ENCODE results near the gene FADS3. TPM values are rescaled to one million over a fixed set of nuclear protein-coding genes. Genes with fewer than 3 reads are reported as not detected.

Gene FADS3
- total RNA-seq, 1 experiment from 2014 or later = 67.9 TPM

DNA sequence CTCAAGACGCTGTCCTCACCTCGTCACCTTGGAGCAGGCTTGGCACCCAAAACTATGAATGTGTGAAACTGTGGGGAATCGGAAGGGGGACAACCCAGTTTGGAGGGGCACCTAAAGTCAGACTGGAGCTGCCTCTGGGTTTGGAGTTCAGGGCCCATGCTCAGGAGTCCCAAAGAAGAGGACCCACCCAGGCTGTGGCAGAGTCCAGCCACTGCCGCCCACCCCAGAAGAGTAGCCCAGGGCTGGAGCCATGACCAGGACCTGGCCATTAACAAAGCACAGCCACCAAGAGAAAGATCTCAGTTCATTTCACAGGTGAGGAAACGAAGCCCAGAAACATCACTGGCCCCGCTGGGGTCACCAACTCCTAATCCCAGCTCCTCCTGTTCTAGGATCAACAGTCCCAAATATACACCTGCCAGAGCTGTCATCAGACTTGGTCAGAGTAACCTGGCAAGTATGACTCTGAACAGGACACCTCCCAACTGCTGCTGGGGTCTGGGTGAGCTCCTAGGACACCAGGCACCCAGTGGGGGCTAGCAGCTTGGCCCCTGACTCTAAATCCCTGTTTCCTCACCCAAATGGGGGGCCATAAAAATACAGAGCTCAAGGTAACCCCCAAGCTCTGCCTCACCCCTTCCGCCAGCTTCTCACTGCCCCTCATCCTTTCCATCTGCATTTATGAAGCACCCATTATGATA is 23.3 kb upstream of the FADS3 start:
- H3K4me1 ChIP-seq (ENCODE audit: insufficient read depth, low read length) = no peaks in the 10 kb centered on the region
- no peak overlapping the region for H3K27ac ChIP-seq (ENCODE audit: low read length)
- no peak for TF ChIP-seq EZH2phosphoT487 (IDR thresholded peaks at IDR 0.05; ENCODE audit: borderline replicate concordance, low read length)
- TF ChIP-seq, protein P1, sequence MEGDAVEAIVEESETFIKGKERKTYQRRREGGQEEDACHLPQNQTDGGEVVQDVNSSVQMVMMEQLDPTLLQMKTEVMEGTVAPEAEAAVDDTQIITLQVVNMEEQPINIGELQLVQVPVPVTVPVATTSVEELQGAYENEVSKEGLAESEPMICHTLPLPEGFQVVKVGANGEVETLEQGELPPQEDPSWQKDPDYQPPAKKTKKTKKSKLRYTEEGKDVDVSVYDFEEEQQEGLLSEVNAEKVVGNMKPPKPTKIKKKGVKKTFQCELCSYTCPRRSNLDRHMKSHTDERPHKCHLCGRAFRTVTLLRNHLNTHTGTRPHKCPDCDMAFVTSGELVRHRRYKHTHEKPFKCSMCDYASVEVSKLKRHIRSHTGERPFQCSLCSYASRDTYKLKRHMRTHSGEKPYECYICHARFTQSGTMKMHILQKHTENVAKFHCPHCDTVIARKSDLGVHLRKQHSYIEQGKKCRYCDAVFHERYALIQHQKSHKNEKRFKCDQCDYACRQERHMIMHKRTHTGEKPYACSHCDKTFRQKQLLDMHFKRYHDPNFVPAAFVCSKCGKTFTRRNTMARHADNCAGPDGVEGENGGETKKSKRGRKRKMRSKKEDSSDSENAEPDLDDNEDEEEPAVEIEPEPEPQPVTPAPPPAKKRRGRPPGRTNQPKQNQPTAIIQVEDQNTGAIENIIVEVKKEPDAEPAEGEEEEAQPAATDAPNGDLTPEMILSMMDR (conservative IDR thresholded peaks at IDR 0.05; ENCODE audit: low read depth, low read length) = no peak
- TF ChIP-seq EZH2 (IDR thresholded peaks at IDR 0.05; ENCODE audit: low read length, unreplicated experiment) = no peak
- no TSS peak for BruUV-seq (replicated peaks)
- DNase-seq = no peak
- no peak overlapping the region for H2AFZ ChIP-seq (ENCODE audit: low read length)
- intact Hi-C loops (cut with micrococcal nuclease) = no loop called here
- no peak for ATAC-seq
- H3K9me3 ChIP-seq (ENCODE audit: low read length) = no peaks in the 10 kb centered on the region
- H3K27me3 ChIP-seq (ENCODE audit: low read length) = peaks cover 9% of the 10 kb centered on the region; the same call in 1 of the 2 replicates
- H3K79me2 ChIP-seq (ENCODE audit: low read length) = no peaks in the 10 kb centered on the region
- H3K4me3 ChIP-seq (ENCODE audit: low read length) = no peak overlapping the region
- H3K9me2 ChIP-seq (replicated peaks; ENCODE audit: low read length) = no peaks in the 10 kb centered on the region
- H3K9ac ChIP-seq (ENCODE audit: low read length) = no peak overlapping the region
- H3K4me2 ChIP-seq (ENCODE audit: low read length) = no peak overlapping the region
- ChIA-PET POLR2A (ENCODE audit: unreplicated experiment) (interaction anchor here (0.6 kb wide), 1 partner anchor 148 kb away, joined by 5 read pairs; no protein-coding TSS in a partner anchor), CTCF (no interaction called here)
- H3F3A ChIP-seq (ENCODE audit: low read length, unreplicated experiment) = no peaks in the 10 kb centered on the region
- no peaks in the 10 kb centered on the region for H3K36me3 ChIP-seq (ENCODE audit: low read depth, low read length)
- no peaks in the 10 kb centered on the region for H4K20me1 ChIP-seq (ENCODE audit: low read length)

DNA sequence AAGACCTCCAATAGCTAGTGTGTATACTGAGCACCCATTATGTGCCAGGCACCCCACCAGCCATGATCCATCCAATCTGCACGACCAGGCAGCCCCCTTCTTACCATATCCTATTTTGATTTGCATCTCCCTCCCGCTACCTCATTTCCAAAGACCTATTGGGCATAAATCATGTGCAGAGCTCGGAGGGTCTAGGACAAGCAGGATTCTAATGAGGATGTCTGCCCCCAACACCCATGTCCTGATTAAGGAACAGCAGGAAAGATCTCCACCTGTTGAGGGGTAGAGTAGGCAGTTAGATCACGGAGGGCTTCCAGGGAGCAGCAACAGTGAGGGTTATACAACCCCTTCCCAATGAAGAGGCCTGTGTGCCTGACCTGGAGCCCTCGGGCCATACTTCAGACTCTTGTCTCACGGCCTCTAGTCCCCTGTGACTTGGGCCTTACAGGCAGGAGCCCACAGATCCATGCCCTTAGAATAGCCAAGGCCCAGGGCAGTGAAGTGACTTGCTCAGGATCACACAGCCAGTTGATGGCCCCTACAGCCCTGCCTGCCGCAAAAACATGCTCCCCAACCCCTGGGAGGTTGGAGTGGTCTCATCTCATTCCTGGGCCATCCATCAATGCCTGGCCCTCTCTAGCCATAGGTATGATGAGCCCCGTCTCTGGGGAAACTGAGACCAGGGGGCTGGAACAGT is 22.5 kb upstream of the FADS3 start:
- Histone ChIP-seq H3K4me3 (ENCODE audit: low read length) (no peak overlapping the region), H3K4me1 (ENCODE audit: insufficient read depth, low read length) (no peaks in the 10 kb centered on the region), H3K4me2 (ENCODE audit: low read length) (no peak overlapping the region), H3K9me3 (ENCODE audit: low read length) (no peaks in the 10 kb centered on the region), H3K9ac (ENCODE audit: low read length) (no peak overlapping the region), H3K36me3 (ENCODE audit: low read depth, low read length) (no peaks in the 10 kb centered on the region), H3K27me3 (ENCODE audit: low read length) (peaks cover 9% of the 10 kb centered on the region; the same call in 1 of the 2 replicates), H3K79me2 (ENCODE audit: low read length) (no peaks in the 10 kb centered on the region), H3K9me2 (replicated peaks; ENCODE audit: low read length) (no peaks in the 10 kb centered on the region), H3K27ac (ENCODE audit: low read length) (no peak overlapping the region), H3F3A (ENCODE audit: low read length, unreplicated experiment) (no peaks in the 10 kb centered on the region), H4K20me1 (ENCODE audit: low read length) (no peaks in the 10 kb centered on the region), H2AFZ (ENCODE audit: low read length) (no peak overlapping the region)
- ChIA-PET CTCF (interaction anchor here (1.0 kb wide), 1 partner anchor 155 kb away, joined by 4 read pairs; no protein-coding TSS in a partner anchor), POLR2A (ENCODE audit: unreplicated experiment) (no interaction called here)
- no peak for ATAC-seq
- no TSS peak for BruUV-seq (replicated peaks)
- intact Hi-C loops (cut with micrococcal nuclease) = no loop called here
- TF ChIP-seq, protein P1 (conservative IDR thresholded peaks at IDR 0.05; ENCODE audit: low read depth, low read length) = no peak
- TF ChIP-seq EZH2phosphoT487 (IDR thresholded peaks at IDR 0.05; ENCODE audit: borderline replicate concordance, low read length) = no peak
- DNase-seq = no peak
